Kidney epithelial cell (primary cell): ENCODE measurements around the gene RPS6KB2. TPM values are rescaled to one million over a fixed set of nuclear protein-coding genes. Genes with fewer than 3 reads are reported as not detected.

Source experiments
- DNase-seq: peaks from one replicate; pipeline ENCODE4 v3.0.0-alpha.2; 2010; ENCODE audit warnings: low read depth
- H3K27me3 ChIP-seq: 2 replicates; pipeline ENCODE4 v1.6.0; 2011; ENCODE audit warnings: low read length; ENCODE audit not compliant: control insufficient read depth, insufficient read depth
- H3K36me3 ChIP-seq: 2 replicates; pipeline ENCODE4 v1.5.1; 2011; ENCODE audit warnings: low read length; ENCODE audit not compliant: control insufficient read depth, insufficient read depth
- H3K4me3 ChIP-seq: 2 replicates; pipeline ENCODE4 v1.5.1; 2011; ENCODE audit warnings: low read depth, mild to moderate bottlenecking, control low read depth, low read length
- total RNA-seq: library from RNA; depleted of rRNA; stranded (reverse); fragments of >200 nt; gene quantifications from 2 replicates; pipeline ENCODE4 v1.2.3, GENCODE V29; 2015
- TF ChIP-seq, protein P1 (sequence below): IDR thresholded peaks from 2 replicates; pipeline ENCODE4 v1.5.1; 2011; ENCODE audit warnings: mild to moderate bottlenecking, moderate library complexity, low read length, control low read depth, inconsistent platforms; ENCODE audit not compliant: insufficient read depth, poor library complexity, severe bottlenecking

The RPS6KB2 gene
- total RNA-seq, 1 donor from 2014 or later, result 64.6 TPM

DNA sequence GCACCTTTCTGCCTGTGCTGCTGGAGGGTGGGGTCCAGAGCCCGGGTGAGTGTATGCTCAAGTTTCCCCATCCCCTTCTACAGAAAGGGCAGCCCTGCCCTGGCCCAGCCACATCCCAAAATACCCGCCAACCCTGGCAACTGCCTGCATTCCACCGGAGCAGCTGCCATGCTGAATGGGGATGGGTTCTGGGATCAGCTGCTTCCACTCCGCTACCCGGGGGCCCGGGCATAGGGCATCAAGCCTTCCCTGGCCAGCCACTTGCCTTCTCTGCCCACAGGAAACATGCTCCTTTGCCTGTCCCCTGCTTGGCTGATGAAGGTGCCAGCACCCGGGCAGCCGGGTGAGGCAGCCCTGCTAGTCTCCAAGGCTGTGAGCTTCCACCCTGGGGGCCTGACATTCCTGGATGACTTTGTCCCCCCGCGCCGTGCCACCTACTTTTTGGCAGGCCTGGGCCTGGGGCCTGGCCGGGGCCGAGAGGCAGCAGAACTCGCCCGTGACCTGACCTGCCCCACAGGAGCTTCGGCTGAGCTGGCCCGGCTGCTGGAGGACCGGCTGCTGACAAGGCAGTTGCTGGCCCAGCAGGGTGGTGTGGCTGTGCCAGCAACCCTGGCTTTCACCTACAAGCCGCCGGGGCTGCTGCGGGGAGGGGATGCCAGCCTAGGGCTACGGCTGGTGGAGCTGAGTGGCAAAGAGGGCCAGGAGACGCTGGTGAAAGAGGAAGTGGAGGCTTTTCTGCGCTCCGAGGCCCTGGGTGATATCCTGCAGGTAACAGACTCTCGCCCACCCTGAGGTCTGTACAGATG lies 9.6 kb upstream of the RPS6KB2 start:
- no peaks in the 10 kb centered on the region for H3K36me3 ChIP-seq
- no peak overlapping the region for H3K4me3 ChIP-seq
- peaks cover 15% of the 10 kb centered on the region for H3K27me3 ChIP-seq
- DNase-seq, result no peak
- TF ChIP-seq, protein P1, sequence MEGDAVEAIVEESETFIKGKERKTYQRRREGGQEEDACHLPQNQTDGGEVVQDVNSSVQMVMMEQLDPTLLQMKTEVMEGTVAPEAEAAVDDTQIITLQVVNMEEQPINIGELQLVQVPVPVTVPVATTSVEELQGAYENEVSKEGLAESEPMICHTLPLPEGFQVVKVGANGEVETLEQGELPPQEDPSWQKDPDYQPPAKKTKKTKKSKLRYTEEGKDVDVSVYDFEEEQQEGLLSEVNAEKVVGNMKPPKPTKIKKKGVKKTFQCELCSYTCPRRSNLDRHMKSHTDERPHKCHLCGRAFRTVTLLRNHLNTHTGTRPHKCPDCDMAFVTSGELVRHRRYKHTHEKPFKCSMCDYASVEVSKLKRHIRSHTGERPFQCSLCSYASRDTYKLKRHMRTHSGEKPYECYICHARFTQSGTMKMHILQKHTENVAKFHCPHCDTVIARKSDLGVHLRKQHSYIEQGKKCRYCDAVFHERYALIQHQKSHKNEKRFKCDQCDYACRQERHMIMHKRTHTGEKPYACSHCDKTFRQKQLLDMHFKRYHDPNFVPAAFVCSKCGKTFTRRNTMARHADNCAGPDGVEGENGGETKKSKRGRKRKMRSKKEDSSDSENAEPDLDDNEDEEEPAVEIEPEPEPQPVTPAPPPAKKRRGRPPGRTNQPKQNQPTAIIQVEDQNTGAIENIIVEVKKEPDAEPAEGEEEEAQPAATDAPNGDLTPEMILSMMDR, result no peak

DNA sequence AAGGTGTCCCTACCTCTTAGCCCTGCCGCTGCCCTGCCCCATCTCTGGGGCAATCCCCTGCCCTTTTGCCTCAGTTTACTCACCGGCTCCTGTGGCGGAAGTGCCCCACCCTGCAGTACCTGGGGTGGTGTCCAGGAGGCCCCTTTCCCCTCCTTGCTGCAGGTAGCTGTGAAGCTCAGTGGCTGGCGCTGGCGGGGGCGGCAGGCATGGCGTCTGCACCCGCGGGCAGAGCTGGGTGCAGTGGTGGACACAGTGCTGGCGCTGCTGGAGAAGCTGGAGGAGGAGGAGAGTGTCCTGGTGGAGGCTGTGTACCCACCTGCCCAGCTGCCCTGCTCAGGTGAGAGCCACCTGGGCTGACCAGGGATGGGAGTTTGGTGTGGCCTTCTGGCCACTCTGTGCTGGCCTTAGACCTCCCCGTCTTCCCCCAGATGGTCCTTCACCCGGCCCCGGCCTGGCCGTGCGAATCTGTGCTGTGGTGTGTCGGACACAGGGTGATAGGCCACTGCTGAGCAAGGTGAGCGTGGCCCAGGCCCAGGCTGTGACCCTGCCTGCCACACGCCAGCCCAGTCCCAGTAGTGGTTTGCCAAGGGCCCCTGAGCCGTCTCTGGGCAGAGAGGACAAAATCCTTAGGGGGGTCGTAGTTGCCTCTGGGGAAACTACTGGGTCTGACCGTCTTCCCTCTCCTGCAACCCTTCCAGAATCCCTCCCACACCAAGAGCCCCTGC lies 8.8 kb upstream of the RPS6KB2 start:
- TF ChIP-seq, protein P1, result no peak

DNA sequence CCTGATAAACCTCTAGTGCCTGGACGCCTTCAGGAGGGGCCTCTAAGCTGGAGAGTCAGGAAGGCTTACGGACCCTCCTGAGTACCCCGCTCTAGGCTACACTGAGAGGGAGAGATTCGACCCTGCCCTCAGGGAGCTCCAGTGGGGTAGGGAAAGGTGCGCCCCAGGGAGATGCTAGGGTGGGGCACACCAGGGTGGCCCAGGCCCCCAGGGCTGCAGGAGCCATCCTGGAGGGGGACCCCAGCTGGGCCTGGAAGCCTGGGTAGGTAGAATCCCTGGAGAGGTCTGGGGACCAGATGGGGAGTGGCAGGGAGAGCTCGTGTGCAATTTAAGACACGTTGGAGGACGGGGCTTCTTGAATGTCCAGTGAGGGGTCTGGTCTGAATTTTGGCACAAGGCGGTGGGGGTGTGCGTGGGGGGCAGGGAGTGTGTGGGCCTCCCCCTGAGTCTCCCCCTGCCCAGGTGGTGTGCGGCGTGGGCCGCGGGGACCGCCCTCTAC lies 8.1 kb upstream of the RPS6KB2 start:
- peaks cover 6% of the 10 kb centered on the region for H3K27me3 ChIP-seq
- peak overlapping the region; percentile 35 for H3K4me3 ChIP-seq
- TF ChIP-seq, protein P1, result no peak
- no peaks in the 10 kb centered on the region for H3K36me3 ChIP-seq
- DNase-seq, result no peak

More for the DNA sequence above, 8.8 kb upstream of the RPS6KB2 start:
- no peak overlapping the region for H3K4me3 ChIP-seq
- peaks cover 13% of the 10 kb centered on the region for H3K27me3 ChIP-seq
- H3K36me3 ChIP-seq, result no peaks in the 10 kb centered on the region
- no peak for DNase-seq

DNA sequence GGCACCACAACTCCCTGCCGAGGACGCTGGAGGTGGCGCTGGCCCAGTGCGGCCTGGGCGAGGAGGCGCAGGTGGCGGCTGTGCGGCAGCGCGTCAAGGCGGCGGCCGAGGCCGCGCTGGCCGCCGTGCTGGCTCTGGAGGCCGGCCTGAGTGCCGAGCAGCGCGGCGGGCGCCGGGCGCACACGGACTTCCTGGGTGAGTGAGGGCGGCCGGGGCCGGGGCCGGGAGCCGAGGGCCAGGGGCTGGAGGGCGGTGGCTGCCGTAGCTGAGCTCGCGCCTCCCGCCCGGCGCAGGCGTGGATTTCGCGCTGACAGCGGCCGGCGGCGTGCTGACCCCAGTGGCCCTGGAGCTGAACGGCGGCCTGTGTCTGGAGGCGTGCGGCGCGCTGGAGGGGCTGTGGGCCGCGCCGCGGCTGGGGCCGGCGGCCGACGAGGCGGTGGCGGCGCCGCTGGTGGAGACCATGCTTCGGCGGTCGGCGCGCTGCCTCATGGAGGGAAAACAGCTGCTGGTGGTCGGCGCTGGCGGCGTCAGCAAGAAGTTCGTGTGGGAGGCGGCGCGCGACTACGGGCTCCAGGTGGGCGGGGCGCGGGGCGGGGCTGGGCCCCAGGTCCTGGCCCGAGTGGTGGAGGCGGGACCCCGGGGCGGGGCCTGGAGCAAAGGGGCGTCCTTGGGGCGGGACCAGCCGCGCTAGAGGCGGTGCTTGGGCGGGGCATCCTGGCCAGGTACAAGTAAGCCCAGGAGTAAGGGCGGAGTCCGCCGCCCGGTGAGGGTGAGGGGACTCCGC lies 7.5 kb upstream of the RPS6KB2 start:
- Histone ChIP-seq H3K27me3 (peaks cover 4% of the 10 kb centered on the region), H3K4me3 (peak overlapping the region; percentile 35), H3K36me3 (no peaks in the 10 kb centered on the region)
- TF ChIP-seq, protein P1, result no peak
- DNase-seq, result no peak

DNA sequence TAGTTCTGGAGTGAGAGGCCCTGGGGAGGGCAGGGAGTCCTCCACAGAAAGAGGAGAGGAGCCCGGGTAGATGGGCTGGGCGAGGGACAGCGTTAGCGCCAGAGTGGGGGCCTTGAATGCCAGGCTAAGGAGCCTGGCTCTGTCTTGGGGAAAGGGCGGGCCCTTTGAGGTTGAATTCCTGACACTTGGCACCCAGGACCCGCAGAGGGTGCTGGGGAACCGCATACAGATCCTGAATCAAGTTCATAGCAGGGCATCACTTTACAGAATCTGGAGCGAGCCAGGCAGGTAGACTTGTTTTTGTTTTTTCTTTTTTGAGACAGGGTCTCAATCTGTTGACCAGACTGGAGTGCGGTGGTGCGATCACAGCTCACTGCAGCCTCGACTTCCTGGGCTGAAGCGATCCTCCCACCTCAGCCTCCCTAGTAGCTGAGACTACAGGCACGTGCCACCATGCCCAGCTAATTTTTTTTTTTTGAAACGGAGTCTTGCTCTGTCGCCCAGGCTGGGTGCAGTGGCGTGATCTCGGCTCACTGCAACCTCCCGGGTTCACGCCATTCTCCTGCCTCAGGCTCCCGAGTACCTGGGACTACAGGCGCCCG lies 6.8 kb upstream of the RPS6KB2 start:
- TF ChIP-seq, protein P1, result no peak
- Histone ChIP-seq H3K36me3 (no peaks in the 10 kb centered on the region), H3K27me3 (peaks cover 2% of the 10 kb centered on the region), H3K4me3 (no peak overlapping the region)
- DNase-seq, result no peak
